ENCODE results near the gene KIF5A.
A peak's percentile ranks its signal among the peaks of the same experiment; 100 is the strongest.
"Not testable (repeated sequence)": the region's sequence is repeated elsewhere in the genome, so short reads cannot be mapped to it uniquely, and the experiment has no call there.

KIF5A gene

DNA sequence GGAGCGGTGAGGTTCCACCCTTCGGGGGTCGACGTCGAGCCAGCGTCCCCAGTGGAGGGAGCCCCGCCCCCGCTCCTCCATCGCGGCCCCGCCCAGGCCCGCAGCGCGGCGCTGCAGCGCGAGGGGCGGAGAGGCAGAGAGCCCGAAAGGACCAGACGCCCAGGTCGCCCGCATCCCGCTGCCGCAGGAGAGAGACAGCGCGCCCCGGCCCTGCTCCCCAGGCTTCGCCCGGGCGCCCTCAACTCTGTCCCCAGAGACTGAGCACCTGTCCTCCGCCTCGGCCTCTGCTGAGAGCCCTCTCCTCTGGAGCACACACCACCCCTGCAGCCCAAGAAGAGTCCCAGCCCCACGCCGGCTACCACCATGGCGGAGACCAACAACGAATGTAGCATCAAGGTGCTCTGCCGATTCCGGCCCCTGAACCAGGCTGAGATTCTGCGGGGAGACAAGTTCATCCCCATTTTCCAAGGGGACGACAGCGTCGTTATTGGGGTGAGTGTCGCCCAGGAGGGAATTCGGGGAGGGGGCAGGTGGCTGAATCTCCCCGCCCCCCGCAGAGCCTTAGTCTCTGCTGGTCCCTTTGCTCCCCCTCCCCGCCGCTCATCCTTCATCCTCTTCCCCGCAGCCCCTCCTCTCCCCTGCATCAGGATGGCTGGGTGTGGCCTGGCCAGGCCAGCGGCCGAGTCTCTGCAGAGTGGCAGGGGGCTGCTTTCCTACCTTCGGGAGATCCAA is at the start of gene KIF5A:
TSS of gene KIF5A (plus strand) at position 136 of the 732 bp plus-strand sequence. CDS start at position 364, 228 bp downstream.
- no peak within 1 kb of the TSS for H3K27ac ChIP-seq
- DNase-seq (ENCODE audit: low read depth, low spot score) = no peak

DNA sequence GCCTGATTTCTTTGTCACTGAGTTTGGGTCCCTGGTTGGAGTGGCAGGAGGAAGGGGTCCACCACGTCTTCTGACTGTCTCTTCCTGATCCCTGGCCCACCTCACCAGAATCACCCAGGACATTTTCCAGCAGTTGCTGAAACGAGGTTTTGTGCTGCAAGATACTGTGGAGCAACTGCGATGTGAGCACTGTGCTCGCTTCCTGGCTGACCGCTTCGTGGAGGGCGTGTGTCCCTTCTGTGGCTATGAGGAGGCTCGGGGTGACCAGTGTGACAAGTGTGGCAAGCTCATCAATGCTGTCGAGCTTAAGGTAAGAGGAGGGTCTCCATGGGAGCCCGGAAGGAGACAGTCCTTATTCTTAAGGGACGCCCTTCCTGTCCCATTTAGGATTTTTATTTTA is 49.6 kb upstream of the KIF5A start:
- no peak for DNase-seq (ENCODE audit: low read depth, low spot score)

GRCh38 chr12:57502311-57502969 is 47.4 kb upstream of the KIF5A start:
- DNase-seq (ENCODE audit: low read depth, low spot score); H3K27ac ChIP-seq: not testable (repeated sequence)

More for the DNA sequence above, 49.6 kb upstream of the KIF5A start:
- H3K27ac ChIP-seq = no peak overlapping the region

DNA sequence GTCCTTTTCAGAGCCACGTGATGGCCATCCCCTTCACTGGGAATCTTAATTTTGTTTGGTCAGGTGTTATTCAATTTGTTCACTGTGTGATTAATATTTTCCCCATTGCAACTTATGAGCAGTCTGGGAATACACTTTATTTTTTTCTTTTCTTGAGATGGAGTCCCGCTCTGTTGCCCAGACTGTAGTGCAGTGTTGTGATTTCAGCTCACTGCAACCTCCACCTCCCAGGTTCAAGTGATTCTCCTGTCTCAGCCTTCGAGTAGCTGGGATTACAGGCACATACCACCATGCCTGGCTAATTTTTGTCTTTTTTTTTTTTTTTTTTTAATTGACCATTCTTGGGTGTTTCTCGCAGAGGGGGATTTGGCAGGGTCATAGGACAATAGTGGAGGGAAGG is 43.3 kb upstream of the KIF5A start:
- not testable (repeated sequence) for DNase-seq (ENCODE audit: low read depth, low spot score); H3K27ac ChIP-seq

DNA sequence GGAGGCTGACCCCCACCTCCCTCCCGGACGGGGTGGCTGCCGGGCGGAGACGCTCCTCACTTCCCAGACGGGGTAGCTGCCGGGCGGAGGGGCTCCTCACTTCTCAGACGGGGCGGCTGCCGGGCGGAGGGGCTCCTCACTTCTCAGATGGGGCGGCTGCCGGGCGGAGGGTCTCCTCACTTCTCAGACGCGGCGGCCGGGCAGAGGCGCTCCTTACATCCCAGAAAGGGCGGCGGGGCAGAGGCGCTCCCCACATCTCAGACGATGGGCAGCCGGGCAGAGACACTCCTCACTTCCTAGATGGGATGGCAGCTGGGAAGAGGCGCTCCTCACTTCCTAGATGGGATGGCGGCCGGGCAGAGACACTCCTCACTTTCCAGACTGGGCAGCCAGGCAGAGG is 42.0 kb upstream of the KIF5A start:
- not testable (repeated sequence) for H3K27ac ChIP-seq; DNase-seq (ENCODE audit: low read depth, low spot score)

DNA sequence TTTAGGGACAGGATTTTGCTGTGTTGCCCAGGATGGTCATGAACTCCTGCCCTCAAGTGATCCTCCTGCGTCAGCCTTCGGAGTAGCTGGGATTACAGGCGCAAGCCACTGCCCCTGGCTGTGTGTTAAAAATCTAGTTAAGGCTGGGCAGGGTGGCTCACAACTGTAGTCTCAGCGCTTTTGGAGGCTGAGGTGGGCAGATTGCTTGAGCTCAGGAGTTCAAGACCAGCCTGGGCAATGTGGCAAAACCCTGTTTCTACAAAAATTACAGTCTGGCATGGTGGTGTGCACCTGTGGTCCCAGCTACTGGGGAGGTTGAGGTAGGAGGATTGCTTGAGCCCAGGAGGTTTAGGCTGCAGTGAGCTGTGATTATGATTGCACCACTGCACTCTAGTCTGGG is 38.7 kb upstream of the KIF5A start:
- H3K27ac ChIP-seq = no peak overlapping the region
- DNase-seq (ENCODE audit: low read depth, low spot score) = no peak

DNA sequence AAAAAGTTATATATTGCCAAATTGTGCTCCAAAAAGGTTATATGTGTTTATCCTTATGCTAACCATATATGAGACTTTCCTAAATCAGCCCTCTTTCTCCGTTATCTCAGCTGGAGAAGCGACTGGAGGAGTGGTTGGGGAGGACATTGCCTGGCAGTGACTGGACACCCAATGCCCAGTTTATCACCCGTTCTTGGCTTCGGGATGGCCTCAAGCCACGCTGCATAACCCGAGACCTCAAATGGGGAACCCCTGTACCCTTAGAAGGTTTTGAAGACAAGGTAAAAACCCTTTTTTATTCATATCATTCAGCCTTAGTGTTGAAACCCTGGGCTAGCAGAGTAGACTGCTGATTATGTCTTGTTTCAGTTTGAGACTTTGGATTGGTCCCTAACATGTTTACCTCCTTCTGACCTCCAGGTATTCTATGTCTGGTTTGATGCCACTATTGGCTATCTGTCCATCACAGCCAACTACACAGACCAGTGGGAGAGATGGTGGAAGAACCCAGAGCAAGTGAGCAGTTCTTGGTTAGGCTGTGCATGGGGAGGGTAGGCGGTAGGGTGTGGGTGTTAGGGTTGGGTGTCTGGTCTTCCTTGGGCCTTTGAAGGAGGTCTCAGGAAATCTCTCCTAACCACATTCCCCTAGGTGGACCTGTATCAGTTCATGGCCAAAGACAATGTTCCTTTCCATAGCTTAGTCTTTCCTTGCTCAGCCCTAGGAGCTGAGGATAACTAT is 38.1 kb upstream of the KIF5A start:
- DNase-seq (ENCODE audit: low read depth, low spot score) = no peak
- H3K27ac ChIP-seq = no peak overlapping the region

GRCh38 chr12:57512665-57513064 is 37.2 kb upstream of the KIF5A start:
- H3K27ac ChIP-seq = no peak overlapping the region
- no peak for DNase-seq (ENCODE audit: low read depth, low spot score)

DNA sequence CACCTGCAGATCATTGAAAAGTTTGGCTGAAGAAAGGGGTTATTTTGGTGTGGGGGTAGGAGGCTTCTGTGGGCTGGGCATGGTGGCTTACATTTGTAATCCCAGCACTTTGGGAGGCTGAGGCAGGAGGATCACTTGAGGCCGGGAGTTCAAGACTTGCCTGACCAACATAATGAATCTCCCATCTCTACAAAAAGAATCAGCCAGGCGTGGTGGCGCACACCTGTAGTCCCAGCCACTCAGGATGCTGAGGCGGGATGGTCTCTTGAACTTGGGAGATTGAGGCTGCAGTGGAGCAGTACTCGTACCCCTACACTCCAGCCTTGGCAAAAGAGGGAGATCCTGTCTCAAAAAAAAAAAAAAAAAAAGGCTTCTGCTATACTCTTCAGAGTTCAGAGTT is 36.6 kb upstream of the KIF5A start:
- H3K27ac ChIP-seq = no peak overlapping the region
- no peak for DNase-seq (ENCODE audit: low read depth, low spot score)

- not testable (repeated sequence) for DNase-seq (ENCODE audit: low read depth, low spot score); H3K27ac ChIP-seq
These were observed 36.2 kb upstream of the KIF5A start for GRCh38 chr12:57513677-57514076.

GRCh38 chr12:57514246-57514645 is 35.6 kb upstream of the KIF5A start:
- H3K27ac ChIP-seq = peak overlapping the region; percentile 98
- not testable (repeated sequence) for DNase-seq (ENCODE audit: low read depth, low spot score)

DNA sequence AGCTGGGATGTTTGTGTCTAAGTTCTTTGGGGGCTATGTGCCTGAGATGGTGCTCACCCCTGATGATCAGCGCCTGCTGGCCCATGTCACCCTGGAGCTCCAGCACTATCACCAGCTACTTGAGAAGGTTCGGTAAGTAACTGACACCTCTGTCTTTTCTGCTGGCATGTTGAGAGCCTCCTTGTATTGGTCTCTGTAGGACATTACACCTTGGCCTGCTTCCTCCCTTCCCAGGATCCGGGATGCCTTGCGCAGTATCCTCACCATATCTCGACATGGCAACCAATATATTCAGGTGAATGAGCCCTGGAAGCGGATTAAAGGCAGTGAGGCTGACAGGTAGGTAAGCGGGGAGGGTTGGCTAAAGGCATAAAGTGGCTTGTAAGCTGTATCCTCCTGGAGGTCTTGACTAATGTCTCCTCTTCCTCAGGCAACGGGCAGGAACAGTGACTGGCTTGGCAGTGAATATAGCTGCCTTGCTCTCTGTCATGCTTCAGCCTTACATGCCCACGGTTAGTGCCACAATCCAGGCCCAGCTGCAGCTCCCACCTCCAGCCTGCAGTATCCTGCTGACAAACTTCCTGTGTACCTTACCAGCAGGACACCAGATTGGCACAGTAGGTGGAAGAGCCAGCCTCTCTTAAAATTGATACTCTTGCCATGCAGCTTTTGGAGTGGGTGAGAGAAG is 35.0 kb upstream of the KIF5A start:
- no peak for DNase-seq (ENCODE audit: low read depth, low spot score)
- H3K27ac ChIP-seq = peak overlapping the region; percentile 98

DNA sequence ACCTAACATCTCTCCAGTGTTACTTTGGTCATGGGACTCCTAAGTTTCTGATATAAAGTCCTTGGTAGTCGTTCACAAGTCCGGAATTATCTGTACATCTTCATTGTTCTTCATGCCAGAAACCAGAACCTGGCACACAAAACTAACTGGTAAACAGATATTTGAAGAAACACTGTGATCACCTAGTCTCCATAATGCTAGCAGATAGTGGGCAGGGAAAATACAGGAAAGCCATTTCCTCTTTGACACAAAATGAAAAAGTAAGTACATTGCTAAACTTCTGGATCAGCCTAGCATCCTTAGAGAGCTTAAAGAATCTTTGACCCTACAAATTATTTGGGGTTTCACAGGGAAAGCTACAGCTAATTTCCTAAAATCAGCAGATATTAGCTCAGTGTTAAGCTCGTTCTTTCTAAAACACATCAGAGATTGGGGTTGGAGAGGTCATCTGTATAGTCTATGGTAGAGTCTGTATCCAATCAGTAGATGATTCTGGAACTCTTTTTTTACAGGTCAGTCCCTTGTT is 34.4 kb upstream of the KIF5A start:
- DNase-seq (ENCODE audit: low read depth, low spot score) = no peak
- H3K27ac ChIP-seq = peak overlapping the region; percentile 98

DNA sequence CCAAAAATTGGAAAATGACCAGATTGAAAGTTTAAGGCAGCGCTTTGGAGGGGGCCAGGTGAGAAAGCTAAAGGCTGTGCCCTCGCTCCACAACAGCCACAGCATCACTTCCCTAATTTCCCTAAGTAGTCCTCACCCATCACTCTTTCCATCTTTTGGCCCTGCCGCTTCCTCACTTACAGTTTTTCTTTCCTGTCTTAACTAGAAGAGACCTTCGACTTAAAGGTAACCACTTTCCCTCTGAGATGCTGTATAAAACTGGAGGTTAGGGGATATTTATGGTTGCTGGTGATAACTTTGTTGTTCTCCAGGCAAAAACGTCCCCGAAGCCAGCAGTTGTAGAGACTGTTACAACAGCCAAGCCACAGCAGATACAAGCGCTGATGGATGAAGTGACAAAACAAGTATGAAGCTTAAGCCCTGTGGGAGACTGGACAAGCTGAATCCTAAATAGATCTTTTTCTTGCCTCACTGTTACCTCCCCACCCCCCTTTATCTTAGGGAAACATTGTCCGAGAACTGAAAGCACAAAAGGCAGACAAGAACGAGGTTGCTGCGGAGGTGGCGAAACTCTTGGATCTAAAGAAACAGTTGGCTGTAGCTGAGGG is 33.8 kb upstream of the KIF5A start:
- DNase-seq (ENCODE audit: low read depth, low spot score) = no peak
- H3K27ac ChIP-seq = peak overlapping the region; percentile 98

GRCh38 chr12:57516617-57517153 is 33.2 kb upstream of the KIF5A start:
- H3K27ac ChIP-seq = peak overlapping the region; percentile 98
- DNase-seq (ENCODE audit: low read depth, low spot score) = no peak

DNA sequence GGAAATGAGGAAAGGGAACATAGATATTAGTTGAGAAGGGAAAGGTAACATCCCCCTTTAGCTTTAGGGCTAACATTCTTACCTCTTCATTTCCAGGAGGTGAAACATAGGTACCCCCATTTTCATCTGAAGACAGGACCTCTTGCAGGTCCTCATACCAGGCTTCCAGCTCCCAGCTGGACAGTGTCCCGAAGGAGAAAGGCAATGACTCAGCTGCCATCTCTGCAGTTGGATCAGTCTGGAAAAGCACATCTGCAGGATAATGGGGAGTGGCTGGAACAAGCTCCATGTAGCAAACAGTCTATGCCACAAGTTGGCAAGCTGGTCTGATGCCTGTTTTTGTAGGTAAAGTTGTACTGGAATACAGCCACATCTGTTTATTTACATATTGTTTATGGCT is 32.7 kb upstream of the KIF5A start:
- no peak for DNase-seq (ENCODE audit: low read depth, low spot score)
- H3K27ac ChIP-seq = peak overlapping the region; percentile 98

GRCh38 chr12:57517718-57518117 is 32.1 kb upstream of the KIF5A start:
- peak overlapping the region; percentile 98 for H3K27ac ChIP-seq
- not testable (repeated sequence) for DNase-seq (ENCODE audit: low read depth, low spot score)

DNA sequence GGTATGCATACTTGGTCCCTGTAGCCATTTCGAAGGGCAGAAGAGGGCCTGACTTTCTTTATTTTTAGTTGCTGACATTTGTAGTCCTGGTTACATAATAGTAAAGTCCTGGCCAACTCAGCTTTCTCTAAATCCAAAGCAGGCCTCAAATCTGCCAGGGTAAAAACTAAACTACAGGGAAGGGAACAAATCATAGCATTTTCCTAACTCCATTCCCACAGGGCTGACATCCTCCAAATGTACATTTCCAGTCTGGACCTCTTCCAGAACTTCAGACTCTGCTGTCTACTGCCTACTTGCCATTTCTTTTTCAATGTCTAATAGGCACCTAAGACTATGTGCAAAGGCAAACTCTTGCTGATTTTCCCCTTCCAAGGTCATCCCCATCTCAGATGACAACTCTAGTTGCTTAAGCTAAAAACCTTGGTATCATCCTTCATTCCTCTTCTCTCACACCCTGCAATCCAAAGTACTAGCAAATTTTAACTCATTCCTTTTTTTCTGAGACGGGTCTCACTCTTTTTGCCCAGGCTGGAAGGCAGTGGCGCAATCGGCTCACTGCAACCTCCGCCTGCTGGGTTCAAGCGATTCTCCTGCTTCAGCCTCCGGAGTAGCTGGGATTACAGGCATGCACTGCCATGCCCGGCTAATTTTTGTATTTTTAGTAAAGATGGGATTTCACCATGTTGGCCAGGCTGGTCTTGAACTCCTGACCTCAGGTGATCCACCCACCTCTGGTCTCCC is 31.5 kb upstream of the KIF5A start:
- H3K27ac ChIP-seq = peak overlapping the region; percentile 98
- DNase-seq (ENCODE audit: low read depth, low spot score) = no peak
